ENCODE data around the gene DLG4. TPM values are rescaled to one million over a fixed set of nuclear protein-coding genes. Genes with fewer than 3 reads are reported as not detected.

The DLG4 gene
- total RNA-seq, 1 experiment from 2014 or later = 2.0 TPM

DNA sequence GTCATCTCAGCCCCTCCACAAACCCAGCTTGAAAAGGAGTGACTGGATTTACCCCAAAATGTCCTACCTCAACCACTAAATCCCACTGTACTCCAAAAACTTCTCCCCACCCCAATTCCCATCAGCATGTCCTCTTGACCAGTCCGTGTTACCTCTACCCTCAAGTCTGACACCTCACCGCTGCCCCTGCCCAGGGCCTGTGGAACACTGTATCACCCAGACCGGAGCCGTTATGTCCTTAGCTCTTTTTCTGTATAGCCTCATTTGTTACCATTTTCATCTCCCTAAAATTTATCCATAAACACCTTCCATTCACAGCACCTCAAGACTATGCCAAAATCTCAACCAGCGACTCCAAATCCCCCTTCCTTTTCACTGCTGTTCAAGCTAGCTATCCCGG, 17.2 kb upstream of the DLG4 start:
- BruUV-seq (replicated peaks) = no TSS peak
- H3K36me3 Mint-ChIP-seq (ENCODE audit: insufficient read depth, unreplicated experiment) = peaks cover 98% of the 10 kb centered on the region
- intact Hi-C loops (cut with micrococcal nuclease; ENCODE audit: unreplicated experiment) = no loop called here
- no peak for DNase-seq
- peak overlapping the region; percentile 85 for H3K4me3 Mint-ChIP-seq (ENCODE audit: low read depth, unreplicated experiment)
- CTCF ChIA-PET = no interaction called here
- peaks cover 51% of the 10 kb centered on the region for H3K4me1 Mint-ChIP-seq (ENCODE audit: low read depth, unreplicated experiment)
- no peaks in the 10 kb centered on the region for H3K9me3 Mint-ChIP-seq (ENCODE audit: low read depth, unreplicated experiment)
- H3K27ac Mint-ChIP-seq (ENCODE audit: unreplicated experiment) = peak overlapping the region; percentile 48
- TF ChIP-seq, protein P1, sequence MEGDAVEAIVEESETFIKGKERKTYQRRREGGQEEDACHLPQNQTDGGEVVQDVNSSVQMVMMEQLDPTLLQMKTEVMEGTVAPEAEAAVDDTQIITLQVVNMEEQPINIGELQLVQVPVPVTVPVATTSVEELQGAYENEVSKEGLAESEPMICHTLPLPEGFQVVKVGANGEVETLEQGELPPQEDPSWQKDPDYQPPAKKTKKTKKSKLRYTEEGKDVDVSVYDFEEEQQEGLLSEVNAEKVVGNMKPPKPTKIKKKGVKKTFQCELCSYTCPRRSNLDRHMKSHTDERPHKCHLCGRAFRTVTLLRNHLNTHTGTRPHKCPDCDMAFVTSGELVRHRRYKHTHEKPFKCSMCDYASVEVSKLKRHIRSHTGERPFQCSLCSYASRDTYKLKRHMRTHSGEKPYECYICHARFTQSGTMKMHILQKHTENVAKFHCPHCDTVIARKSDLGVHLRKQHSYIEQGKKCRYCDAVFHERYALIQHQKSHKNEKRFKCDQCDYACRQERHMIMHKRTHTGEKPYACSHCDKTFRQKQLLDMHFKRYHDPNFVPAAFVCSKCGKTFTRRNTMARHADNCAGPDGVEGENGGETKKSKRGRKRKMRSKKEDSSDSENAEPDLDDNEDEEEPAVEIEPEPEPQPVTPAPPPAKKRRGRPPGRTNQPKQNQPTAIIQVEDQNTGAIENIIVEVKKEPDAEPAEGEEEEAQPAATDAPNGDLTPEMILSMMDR (IDR thresholded peaks at IDR 0.05; ENCODE audit: unreplicated experiment) = no peak
- H3K27me3 Mint-ChIP-seq (ENCODE audit: unreplicated experiment) = no peaks in the 10 kb centered on the region

DNA sequence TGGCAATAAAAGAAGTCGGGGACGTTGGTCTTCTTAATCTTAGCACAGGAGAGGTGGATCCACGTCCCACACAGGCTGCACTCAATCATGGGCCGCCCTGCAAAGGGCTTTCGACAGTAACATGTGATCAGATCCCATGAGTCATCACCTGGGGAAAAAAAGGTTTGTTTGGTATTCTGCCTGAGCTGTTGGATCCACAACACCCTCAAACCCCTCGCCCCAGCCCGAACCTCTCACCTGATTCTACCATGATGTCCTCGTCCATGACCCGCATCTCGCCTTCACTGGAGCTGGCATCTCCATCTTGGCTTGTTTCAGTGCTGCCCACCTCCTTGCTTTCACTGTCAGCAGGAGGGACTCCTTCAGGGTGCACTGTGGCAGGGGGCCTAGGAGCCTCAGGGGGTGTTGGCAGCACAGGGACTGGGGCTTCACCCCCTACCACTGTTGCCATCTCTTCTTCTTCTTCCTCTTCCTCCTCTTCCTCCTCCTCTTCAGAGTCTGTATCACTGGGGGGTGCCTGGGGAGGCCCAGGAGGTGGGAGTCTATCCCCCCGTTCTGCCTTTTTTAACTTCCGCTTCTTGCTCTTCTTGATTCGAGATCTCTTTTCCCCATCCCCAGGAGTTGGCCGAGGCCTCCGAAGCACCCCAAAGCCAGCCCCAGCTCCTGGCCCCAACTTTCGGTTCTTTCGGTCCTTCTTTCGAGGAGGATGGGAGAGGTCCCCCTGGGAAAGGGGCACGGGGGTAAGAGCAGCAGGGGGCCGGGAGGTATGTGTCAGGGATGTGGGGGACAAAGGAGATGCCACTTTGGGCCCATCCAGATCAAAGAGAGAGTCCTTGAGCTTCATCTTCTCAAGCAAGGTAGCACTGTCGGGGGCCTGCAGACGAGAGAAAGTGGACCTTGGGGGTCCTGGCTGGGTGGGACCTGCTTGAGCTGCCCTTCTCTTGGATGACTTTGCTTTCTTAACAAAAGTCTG, 16.3 kb upstream of the DLG4 start:
- no peak overlapping the region for H3K27ac Mint-ChIP-seq (ENCODE audit: unreplicated experiment)
- intact Hi-C loops (cut with micrococcal nuclease; ENCODE audit: unreplicated experiment) = no loop called here
- H3K4me1 Mint-ChIP-seq (ENCODE audit: low read depth, unreplicated experiment) = peaks cover 48% of the 10 kb centered on the region
- no peaks in the 10 kb centered on the region for H3K9me3 Mint-ChIP-seq (ENCODE audit: low read depth, unreplicated experiment)
- no peaks in the 10 kb centered on the region for H3K27me3 Mint-ChIP-seq (ENCODE audit: unreplicated experiment)
- CTCF ChIA-PET = no interaction called here
- H3K4me3 Mint-ChIP-seq (ENCODE audit: low read depth, unreplicated experiment) = peak overlapping the region; percentile 82
- TSS peak; percentile 3 for BruUV-seq (replicated peaks)
- TF ChIP-seq, protein P1 (IDR thresholded peaks at IDR 0.05; ENCODE audit: unreplicated experiment) = no peak
- DNase-seq = no peak
- peaks cover 91% of the 10 kb centered on the region for H3K36me3 Mint-ChIP-seq (ENCODE audit: insufficient read depth, unreplicated experiment)

DNA sequence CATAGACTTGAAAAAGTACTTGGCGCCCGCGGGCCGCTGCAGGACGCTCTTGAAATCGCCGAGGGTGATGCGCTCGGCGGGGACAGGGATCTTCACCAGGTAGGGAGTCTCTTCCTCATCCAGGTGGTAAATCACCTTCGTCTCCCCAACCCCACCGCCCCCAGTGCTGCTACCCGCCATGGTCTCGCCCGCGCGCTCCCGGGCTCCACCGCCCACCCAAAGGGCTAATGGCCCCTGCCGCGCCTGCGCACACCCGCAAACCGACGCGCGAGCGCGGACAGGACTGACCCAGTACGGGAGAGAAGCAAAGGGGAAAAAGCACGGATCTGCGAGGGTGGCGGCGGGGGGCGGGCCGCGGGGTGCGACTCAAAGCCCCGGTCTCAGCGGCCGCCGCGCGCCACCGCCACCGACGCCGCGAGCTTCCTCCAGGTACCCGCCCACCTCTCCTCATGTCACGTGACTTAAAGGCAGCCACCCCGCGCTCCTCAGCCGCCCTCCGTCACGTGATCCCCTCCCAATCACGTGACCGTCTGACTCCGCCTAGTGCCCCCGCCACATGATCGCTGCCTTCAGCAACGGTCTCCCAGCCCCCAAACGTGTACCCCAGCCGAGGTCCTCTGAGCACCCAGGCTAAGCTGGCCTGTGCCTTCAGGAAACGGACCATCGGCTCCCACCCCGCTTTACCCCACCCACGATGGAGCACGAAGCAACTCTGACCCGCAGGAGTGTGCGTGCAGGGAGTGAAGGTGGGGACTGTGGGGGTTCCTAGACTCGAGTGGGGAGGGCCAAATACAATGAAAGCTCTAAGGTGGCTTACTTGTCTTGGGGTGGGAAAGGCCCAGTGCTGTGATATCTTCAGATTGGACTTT, 14.7 kb upstream of the DLG4 start, which contains the start of gene DVL2:
DVL2 (minus strand) TSS at position 435 of the 869 bp plus-strand sequence; CDS start at position 180, 255 bp downstream.
- H3K9me3 Mint-ChIP-seq (ENCODE audit: low read depth, unreplicated experiment) = no peaks in the 10 kb centered on the region
- H3K27ac Mint-ChIP-seq (ENCODE audit: unreplicated experiment) = peak within 1 kb of the TSS; percentile 95
- peak within 1 kb of the TSS; percentile 82 for H3K4me3 Mint-ChIP-seq (ENCODE audit: low read depth, unreplicated experiment)
- H3K36me3 Mint-ChIP-seq (ENCODE audit: insufficient read depth, unreplicated experiment) = peaks cover 74% of the 10 kb centered on the region
- peaks cover 41% of the 10 kb centered on the region for H3K4me1 Mint-ChIP-seq (ENCODE audit: low read depth, unreplicated experiment)
- DNase-seq = peak; percentile 91
- intact Hi-C loops (cut with micrococcal nuclease; ENCODE audit: unreplicated experiment) = no loop called here
- no peaks in the 10 kb centered on the region for H3K27me3 Mint-ChIP-seq (ENCODE audit: unreplicated experiment)
- TF ChIP-seq, protein P1 (IDR thresholded peaks at IDR 0.05; ENCODE audit: unreplicated experiment) = no peak
- BruUV-seq (replicated peaks) = no TSS peak
- CTCF ChIA-PET = interaction anchor here (0.7 to 1.8 kb wide), 3 partner anchors 14 to 188 kb away, joined by 3 to 5 read pairs (median 3); partner anchors contain the start of genes ACADVL and DLG4

DNA sequence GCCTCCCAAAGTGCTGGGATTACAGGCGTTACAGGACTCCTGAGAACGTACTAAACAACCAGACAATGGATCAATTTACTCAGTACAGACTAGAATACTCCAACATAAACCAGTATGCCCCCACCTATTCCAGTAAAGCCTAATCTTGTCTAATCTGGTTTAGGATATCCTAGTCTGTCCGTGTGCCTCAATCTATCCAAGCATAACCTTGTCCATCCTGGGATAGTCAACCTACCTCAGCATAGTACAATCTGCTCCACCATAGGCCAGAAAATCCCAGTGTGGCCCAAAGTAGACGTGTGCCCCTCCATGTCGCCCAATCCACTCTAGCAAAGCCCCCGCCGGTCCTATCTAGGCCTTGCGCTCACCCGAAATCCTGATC, 14.1 kb upstream of the DLG4 start:
- no peaks in the 10 kb centered on the region for H3K9me3 Mint-ChIP-seq (ENCODE audit: low read depth, unreplicated experiment)
- H3K27ac Mint-ChIP-seq (ENCODE audit: unreplicated experiment) = peak overlapping the region; percentile 95
- peak overlapping the region; percentile 82 for H3K4me3 Mint-ChIP-seq (ENCODE audit: low read depth, unreplicated experiment)
- H3K4me1 Mint-ChIP-seq (ENCODE audit: low read depth, unreplicated experiment) = peaks cover 41% of the 10 kb centered on the region
- no TSS peak for BruUV-seq (replicated peaks)
- intact Hi-C loops (cut with micrococcal nuclease; ENCODE audit: unreplicated experiment) = no loop called here
- DNase-seq = no peak
- CTCF ChIA-PET = interaction anchor here (0.7 to 1.8 kb wide), 2 partner anchors 13 to 188 kb away, joined by 3 to 5 read pairs; no protein-coding TSS in a partner anchor
- TF ChIP-seq, protein P1 (IDR thresholded peaks at IDR 0.05; ENCODE audit: unreplicated experiment) = no peak
- no peaks in the 10 kb centered on the region for H3K27me3 Mint-ChIP-seq (ENCODE audit: unreplicated experiment)
- peaks cover 68% of the 10 kb centered on the region for H3K36me3 Mint-ChIP-seq (ENCODE audit: insufficient read depth, unreplicated experiment)

Data from Calu3 (cell line).